Hepatocyte (in vitro differentiated cells): ENCODE measurements around the gene KCNQ5. TPM values are rescaled to one million over a fixed set of nuclear protein-coding genes. Genes with fewer than 3 reads are reported as not detected.

Source experiments
- DNase-seq: peaks from one replicate; pipeline ENCODE4 v3.0.0-alpha.2; 2016; ENCODE audit warnings: low spot score
- H2AFZ ChIP-seq: fragments of 200-600 bp; sonication (generic); 2 replicates; pipeline ENCODE4 v1.6.0; 2016; ENCODE audit warnings: antibody characterized with exemption, mild to moderate bottlenecking
- H3K27ac ChIP-seq: fragments of 200-600 bp; sonication (generic); 2 replicates; pipeline ENCODE4 v1.5.1; 2016; ENCODE audit warnings: mild to moderate bottlenecking
- H3K27me3 ChIP-seq: fragments of 200-600 bp; sonication (generic); 2 replicates; pipeline ENCODE4 v1.6.1; 2016
- H3K36me3 ChIP-seq: fragments of 200-600 bp; sonication (generic); replicated peaks from 2 replicates; pipeline ENCODE4 v1.5.1; 2016; ENCODE audit warnings: low read depth; ENCODE audit not compliant: insufficient read depth
- H3K4me1 ChIP-seq: fragments of 200-600 bp; sonication (generic); 2 replicates; pipeline ENCODE4 v1.5.1; 2016; ENCODE audit warnings: mild to moderate bottlenecking, moderate library complexity; ENCODE audit not compliant: insufficient read depth
- H3K4me2 ChIP-seq: fragments of 200-600 bp; sonication (generic); 2 replicates; pipeline ENCODE4 v1.6.0; 2016
- H3K4me3 ChIP-seq: fragments of 200-600 bp; sonication (generic); 2 replicates; pipeline ENCODE4 v1.5.1; 2016; ENCODE audit warnings: mild to moderate bottlenecking
- H3K79me2 ChIP-seq: fragments of 200-600 bp; sonication (generic); 2 replicates; pipeline ENCODE4 v1.6.0; 2017; ENCODE audit warnings: mild to moderate bottlenecking
- H3K9me2 ChIP-seq: fragments of 200-600 bp; sonication (generic); replicated peaks from 2 replicates; pipeline ENCODE4 v1.6.0; 2017; ENCODE audit warnings: mild to moderate bottlenecking; ENCODE audit not compliant: insufficient read depth
- H3K9me3 ChIP-seq: fragments of 200-600 bp; sonication (generic); 2 replicates; pipeline ENCODE4 v1.5.1; 2016; ENCODE audit warnings: low read depth, mild to moderate bottlenecking
- H4K20me1 ChIP-seq: fragments of 200-600 bp; sonication (generic); 2 replicates; pipeline ENCODE4 v1.6.0; 2016; ENCODE audit warnings: mild to moderate bottlenecking; ENCODE audit not compliant: insufficient read depth, poor library complexity, severe bottlenecking
- EZH2 ChIP-seq: fragments of 200-600 bp; sonication (generic); IDR thresholded peaks from 2 replicates; pipeline ENCODE4 v1.6.1; 2016; ENCODE audit warnings: antibody characterized with exemption, mild to moderate bottlenecking, borderline replicate concordance
- EZH2phosphoT487 ChIP-seq: fragments of 200-600 bp; sonication (generic); IDR thresholded peaks from one replicate; pipeline ENCODE4 v1.6.1; 2018; ENCODE audit warnings: antibody characterized with exemption, mild to moderate bottlenecking, low read depth, moderate library complexity; ENCODE audit not compliant: unreplicated experiment, severe bottlenecking
- WGBS: methylation state at CpG from one replicate; pipeline ENCODE4 v1.1.6; 2016; ENCODE audit warnings: low lambda C conversion rate; ENCODE audit errors: missing lambda C conversion rate; 5-methylcytosine and 5-hydroxymethylcytosine counted together
- polyA plus RNA-seq: library from polyadenylated mRNA; unstranded; fragments of >200 nt; fragmentation: Nextera tagmentation; extraction: Ambion mirVana; gene quantifications from 2 replicates; pipeline ENCODE4 v1.2.1, GENCODE V29; 2016
- total RNA-seq: library from RNA; depleted of rRNA; stranded (reverse); fragments of >200 nt; gene quantifications from 2 replicates; pipeline ENCODE4 v1.2.3, GENCODE V29; 2014
- TF ChIP-seq, protein P1 (sequence below): fragments of 200-600 bp; sonication (generic); IDR thresholded peaks from 2 replicates; pipeline ENCODE4 v1.5.1; 2016; ENCODE audit warnings: antibody characterized with exemption, mild to moderate bottlenecking; ENCODE audit not compliant: poor library complexity

KCNQ5 gene
- total and polyA plus RNA-seq, 2 experiments from 2014 or later = 1.6 to 2.0 TPM

DNA sequence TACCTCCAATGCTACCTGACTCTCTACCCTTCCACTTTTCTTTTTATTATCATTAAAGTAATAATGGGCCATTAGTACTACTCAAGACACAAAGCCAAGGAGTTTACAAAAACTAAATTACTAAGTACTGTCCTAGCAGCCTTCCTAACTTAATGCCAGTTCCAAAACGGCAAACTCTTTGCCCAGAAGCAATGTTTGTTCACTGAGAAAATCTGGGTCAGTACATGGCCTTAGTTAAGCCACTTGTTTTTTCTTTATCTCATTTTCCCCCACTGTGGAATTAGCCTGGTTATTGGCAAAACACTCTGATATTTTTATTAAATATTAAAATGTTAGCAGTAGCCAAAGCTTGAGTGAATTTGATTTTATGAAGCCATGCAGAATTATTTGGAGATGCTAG is 242.4 kb downstream of the KCNQ5 start:
- Histone ChIP-seq H2AFZ (no peak overlapping the region), H3K27ac (no peak overlapping the region), H3K9me3 (no peaks in the 10 kb centered on the region), H3K36me3 (no peaks in the 10 kb centered on the region), H4K20me1 (no peaks in the 10 kb centered on the region), H3K27me3 (no peaks in the 10 kb centered on the region), H3K4me3 (no peak overlapping the region), H3K4me2 (no peak overlapping the region), H3K79me2 (no peaks in the 10 kb centered on the region), H3K9me2 (no peaks in the 10 kb centered on the region), H3K4me1 (peaks cover 8% of the 10 kb centered on the region)
- DNase-seq = no peak
- TF ChIP-seq EZH2 = no peak
- TF ChIP-seq, protein P1, sequence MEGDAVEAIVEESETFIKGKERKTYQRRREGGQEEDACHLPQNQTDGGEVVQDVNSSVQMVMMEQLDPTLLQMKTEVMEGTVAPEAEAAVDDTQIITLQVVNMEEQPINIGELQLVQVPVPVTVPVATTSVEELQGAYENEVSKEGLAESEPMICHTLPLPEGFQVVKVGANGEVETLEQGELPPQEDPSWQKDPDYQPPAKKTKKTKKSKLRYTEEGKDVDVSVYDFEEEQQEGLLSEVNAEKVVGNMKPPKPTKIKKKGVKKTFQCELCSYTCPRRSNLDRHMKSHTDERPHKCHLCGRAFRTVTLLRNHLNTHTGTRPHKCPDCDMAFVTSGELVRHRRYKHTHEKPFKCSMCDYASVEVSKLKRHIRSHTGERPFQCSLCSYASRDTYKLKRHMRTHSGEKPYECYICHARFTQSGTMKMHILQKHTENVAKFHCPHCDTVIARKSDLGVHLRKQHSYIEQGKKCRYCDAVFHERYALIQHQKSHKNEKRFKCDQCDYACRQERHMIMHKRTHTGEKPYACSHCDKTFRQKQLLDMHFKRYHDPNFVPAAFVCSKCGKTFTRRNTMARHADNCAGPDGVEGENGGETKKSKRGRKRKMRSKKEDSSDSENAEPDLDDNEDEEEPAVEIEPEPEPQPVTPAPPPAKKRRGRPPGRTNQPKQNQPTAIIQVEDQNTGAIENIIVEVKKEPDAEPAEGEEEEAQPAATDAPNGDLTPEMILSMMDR = no peak
- no peak for TF ChIP-seq EZH2phosphoT487
- WGBS = 37% methylated on average over 1 of the region's 1 CpG

DNA sequence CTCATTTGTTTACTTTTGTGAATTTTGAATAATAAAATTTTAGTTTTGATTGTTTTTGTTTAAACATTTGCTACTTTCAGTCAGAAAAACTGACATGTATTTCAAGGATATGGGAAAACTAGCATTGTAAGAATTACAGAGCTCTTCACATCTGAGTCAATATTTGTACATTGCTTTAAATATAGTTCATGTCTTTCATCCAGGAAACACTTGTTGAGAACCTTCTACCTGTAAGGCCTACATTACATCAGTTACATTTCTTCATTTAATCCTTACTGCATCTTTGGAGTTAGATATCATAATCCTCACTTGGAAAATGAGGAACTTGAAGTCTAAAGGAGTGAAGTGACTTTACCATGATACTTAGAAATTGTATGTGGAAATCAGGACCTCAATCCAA is 242.9 kb downstream of the KCNQ5 start:
- H3K4me2 ChIP-seq = no peak overlapping the region
- no peaks in the 10 kb centered on the region for H3K27me3 ChIP-seq
- H3K36me3 ChIP-seq = no peaks in the 10 kb centered on the region
- H3K9me2 ChIP-seq = no peaks in the 10 kb centered on the region
- no peak overlapping the region for H2AFZ ChIP-seq
- TF ChIP-seq, protein P1 = no peak
- H3K4me3 ChIP-seq = no peak overlapping the region
- no peaks in the 10 kb centered on the region for H4K20me1 ChIP-seq
- H3K79me2 ChIP-seq = no peaks in the 10 kb centered on the region
- H3K4me1 ChIP-seq = peaks cover 8% of the 10 kb centered on the region
- no peak overlapping the region for H3K27ac ChIP-seq
- H3K9me3 ChIP-seq = no peaks in the 10 kb centered on the region
- no peak for DNase-seq

DNA sequence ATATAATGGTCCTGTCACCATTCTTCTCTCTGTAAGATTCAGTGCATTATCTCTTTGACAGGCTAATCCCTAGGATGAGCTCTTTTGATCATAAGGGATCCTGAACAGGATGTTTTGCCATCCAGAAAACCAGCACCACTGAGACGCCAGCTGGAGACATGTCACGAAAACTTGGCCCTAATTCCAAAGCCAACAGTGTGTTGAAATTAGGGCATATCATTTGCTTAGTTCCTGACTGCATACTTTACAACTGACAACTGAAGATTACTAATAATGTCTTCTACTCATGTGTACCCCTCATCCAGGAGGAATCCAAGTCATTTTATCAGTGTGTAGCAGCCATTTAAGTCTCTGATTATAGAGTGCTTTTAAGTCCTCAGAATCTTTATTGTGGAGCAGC is 243.6 kb downstream of the KCNQ5 start:
- H2AFZ ChIP-seq = no peak overlapping the region
- H3K4me2 ChIP-seq = no peak overlapping the region

More for the DNA sequence above, 243.6 kb downstream of the KCNQ5 start:
- Histone ChIP-seq H3K36me3 (no peaks in the 10 kb centered on the region), H3K27me3 (no peaks in the 10 kb centered on the region), H3K4me1 (peaks cover 8% of the 10 kb centered on the region), H3K9me2 (no peaks in the 10 kb centered on the region), H3K79me2 (no peaks in the 10 kb centered on the region), H3K4me3 (no peak overlapping the region), H3K27ac (no peak overlapping the region), H3K9me3 (no peaks in the 10 kb centered on the region), H4K20me1 (no peaks in the 10 kb centered on the region)
- WGBS = 57% methylated on average over 2 of the region's 2 CpGs
- TF ChIP-seq, protein P1 = no peak
- no peak for TF ChIP-seq EZH2phosphoT487
- no peak for TF ChIP-seq EZH2
- no peak for DNase-seq
